K562 treated with DMSO at 1 percent for 48 hours (cell line): ENCODE data around the gene PTPN5. TPM values are rescaled to one million over a fixed set of nuclear protein-coding genes. Genes with fewer than 3 reads are reported as not detected.

Experiments
- total RNA-seq: library from RNA; unstranded; fragments of 300-600 nt; gene quantifications from 2 replicates; pipeline ENCODE4 v1.2.3, GENCODE V29; 2022; ENCODE audit warnings: low replicate concordance; ENCODE audit errors: extremely low read depth

PTPN5 gene
- not detected in 2 replicates for total RNA-seq

DNA sequence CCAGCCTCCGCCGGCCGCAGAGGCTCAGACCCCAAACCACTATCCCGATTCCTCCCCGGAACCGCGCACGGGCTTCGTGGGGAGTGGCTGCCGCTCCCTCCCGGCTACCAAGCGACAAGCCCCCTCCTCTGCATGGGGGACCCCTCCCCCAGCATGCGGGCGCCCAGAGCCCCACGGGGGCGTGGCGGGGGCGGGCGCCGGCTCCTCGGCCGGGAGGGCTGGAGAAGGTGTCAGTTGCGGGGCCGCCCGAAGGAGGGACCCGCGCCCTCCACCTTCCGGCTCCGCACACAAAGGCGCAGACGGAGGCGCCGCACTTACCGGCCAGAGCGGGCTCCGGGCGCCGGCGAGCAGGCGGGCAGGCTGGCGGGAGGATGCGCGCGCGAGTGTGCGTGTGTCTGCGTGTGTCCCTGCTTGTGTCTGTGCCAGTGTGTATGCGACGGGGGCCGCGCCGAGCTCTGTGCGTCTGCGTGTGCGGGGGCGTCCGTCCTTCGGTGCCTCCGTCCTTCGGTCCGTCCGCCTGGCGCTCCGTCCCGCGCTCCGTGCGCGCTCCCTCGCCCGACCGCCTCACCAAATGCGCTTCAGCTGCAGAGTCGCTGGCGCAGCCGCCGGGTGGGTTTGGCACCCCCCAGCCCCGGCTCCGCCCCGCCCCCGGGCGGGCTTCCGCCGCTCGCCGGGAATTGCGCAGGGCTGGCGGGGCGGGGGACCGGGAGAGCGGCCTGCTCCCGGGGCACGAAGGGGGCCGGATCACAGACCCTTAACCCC is at the start of gene PTPN5:
TSS of gene PTPN5 (minus strand) at position 592 of the 762 bp plus-strand sequence. CDS start 19,840 bp downstream, outside the sequence.

DNA sequence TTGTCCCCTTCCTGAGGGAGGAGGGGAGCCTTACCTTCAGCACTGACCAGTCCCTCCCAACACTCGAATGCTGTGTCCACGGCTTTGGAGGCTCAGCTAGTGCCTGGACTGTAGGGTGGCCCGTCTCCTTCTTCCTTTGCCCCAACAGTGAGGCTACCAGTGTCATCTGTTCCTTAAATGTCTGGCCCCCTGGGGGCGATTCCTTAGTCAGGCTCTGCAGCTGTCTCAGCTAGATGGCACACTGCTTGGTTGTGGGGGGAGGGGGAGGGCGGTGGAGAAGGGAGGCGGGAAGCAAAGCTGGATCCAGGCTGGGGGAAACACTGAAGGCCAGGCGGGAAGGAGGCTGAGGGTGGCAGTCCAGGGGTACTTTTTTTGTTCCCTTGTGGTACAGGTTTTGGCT is 65.6 kb downstream of the PTPN5 start, which contains the start of gene IGSF22:
TSS of gene IGSF22 (minus strand) at position 149 of the 400 bp plus-strand sequence. CDS start 1,952 bp downstream, outside the sequence.

DNA sequence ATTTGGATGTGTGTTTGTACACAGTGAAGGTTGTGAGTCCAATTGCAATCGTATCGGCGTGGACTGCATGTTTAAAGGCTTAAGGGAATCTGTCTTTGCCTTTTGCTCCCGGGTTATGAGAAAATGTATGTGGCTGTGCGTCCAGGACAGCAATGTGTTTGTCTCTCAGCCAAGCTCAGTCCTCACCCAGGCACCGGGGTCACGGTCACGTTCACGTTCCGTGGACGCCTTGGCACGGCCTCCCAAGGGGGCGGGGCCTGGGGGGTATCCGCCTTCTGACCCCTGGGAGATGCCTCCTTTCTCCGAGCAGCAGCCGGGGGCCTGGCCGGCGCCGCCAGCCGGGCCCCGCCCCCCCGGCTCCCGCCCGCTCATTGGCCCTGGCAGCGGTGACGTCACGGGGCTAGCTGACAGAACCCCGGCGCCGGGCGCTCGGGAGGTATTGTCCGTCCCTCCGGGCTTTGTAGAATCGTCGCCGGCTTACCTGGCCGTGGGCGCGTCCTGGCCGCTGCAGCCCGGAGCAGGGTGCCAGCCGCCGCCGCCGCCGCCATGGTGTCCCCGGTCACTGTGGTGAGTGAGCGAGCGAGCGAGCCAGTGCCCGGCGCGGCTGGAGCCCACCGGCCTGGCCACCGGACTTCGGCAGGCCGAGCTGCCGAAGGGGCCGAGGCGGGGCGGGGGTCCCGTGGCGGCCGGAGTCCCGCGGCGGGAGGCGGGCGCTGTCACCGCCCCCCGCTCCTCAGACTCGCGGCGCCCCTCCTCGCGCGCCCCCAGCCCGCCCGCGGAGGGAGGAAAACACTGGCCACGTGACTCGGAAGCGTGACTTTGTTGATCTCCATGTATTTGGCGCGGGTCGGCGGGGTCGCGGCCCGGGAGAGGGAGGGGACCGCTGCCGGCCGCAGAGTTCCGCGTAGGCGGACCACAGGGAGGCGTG is 93.0 kb downstream of the PTPN5 start, which contains the start of gene TMEM86A:
TSS of gene TMEM86A (plus strand) at position 439 of the 928 bp plus-strand sequence. CDS start at position 547, 108 bp downstream.

Other genes with a start within 250 kb of the PTPN5 start
- not detected in 2 replicates for gene UEVLD, start 203.1 kb downstream of the PTPN5 start, total RNA-seq
- not detected in 2 replicates for gene MISFA, start 192.0 kb downstream of the PTPN5 start, total RNA-seq
- gene SPTY2D1, start 157.5 kb downstream of the PTPN5 start, total RNA-seq, result not detected in 2 replicates
- not detected in 2 replicates for gene TMEM86A, start 93.0 kb downstream of the PTPN5 start, total RNA-seq
- not detected in 2 replicates for gene IGSF22, start 65.6 kb downstream of the PTPN5 start, total RNA-seq
- not detected in 2 replicates for gene MRGPRX1, start 147.6 kb upstream of the PTPN5 start, total RNA-seq